ENCODE measurements around the gene SLC25A48.

Gene SLC25A48

GRCh38 chr5:135821061-135821801 is 13.2 kb upstream of the SLC25A48 start:
- no peaks in the 10 kb centered on the region for H3K36me3 ChIP-seq (ENCODE audit: control insufficient read depth in 2 of 2, insufficient read depth in 1 of 2, low read length in 2 of 2)
- H3K4me1 ChIP-seq (ENCODE audit: control insufficient read depth, insufficient read depth, low read length), result no peaks in the 10 kb centered on the region
- ChIA-PET POLR2A (no interaction called here), CTCF (interaction anchor here (0.9 to 3.2 kb wide), 3 partner anchors 9 to 261 kb away, joined by 4 to 15 read pairs (median 10); no protein-coding TSS in a partner anchor)
- no peaks in the 10 kb centered on the region for H3K9me3 ChIP-seq (ENCODE audit: control insufficient read depth, insufficient read depth, low read depth, low read length)
- no peak overlapping the region for H3K27ac ChIP-seq (ENCODE audit: extremely low read depth, low read depth, low read length)
- no peak overlapping the region for H3K4me3 ChIP-seq (ENCODE audit: low read depth, low read length)
- TF ChIP-seq ZNF707 (tag by site-specific recombination; IDR thresholded peaks at IDR 0.05), result no peak
- no peak for TF ChIP-seq YY2 (tag by site-specific recombination; IDR thresholded peaks at IDR 0.05)
- no peak for TF ChIP-seq ZNF140 (tag by site-specific recombination; IDR thresholded peaks at IDR 0.05)
- TF ChIP-seq ZNF529 (tag by site-specific recombination; IDR thresholded peaks at IDR 0.05; ENCODE audit: insufficient replicate concordance), result no peak
- TF ChIP-seq ZNF416 (tag by site-specific recombination; IDR thresholded peaks at IDR 0.05), result no peak

DNA sequence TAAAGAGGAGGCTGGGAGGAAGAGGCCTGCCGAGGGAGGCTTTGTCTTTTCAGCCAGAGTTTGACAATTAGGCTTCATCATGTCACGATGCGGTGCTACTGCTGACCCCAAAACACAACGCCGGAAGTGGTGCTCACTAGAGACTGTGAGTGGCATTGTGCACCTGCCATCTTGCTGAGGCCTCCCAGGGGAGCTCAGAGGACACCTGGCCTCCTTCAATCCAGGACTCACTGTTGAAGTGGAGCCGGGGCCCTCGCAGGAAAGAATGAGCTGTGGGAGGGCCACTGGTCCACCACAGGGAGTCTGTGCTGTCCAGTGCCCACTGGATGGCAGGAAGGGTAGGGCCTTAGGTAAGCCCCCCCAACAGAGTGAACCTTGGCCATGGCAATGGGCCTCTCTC is 12.7 kb upstream of the SLC25A48 start:
- H3K36me3 ChIP-seq (ENCODE audit: control insufficient read depth in 2 of 2, insufficient read depth in 1 of 2, low read length in 2 of 2), result no peaks in the 10 kb centered on the region
- no peak overlapping the region for H3K4me3 ChIP-seq (ENCODE audit: low read depth, low read length)
- no peaks in the 10 kb centered on the region for H3K4me1 ChIP-seq (ENCODE audit: control insufficient read depth, insufficient read depth, low read length)
- TF ChIP-seq ZNF548 (tag by site-specific recombination; IDR thresholded peaks at IDR 0.05) (no peak), ZXDB (tag by site-specific recombination; IDR thresholded peaks at IDR 0.05) (no peak), ZBTB17 (tag by site-specific recombination; IDR thresholded peaks at IDR 0.05) (no peak), ZNF510 (tag by site-specific recombination; IDR thresholded peaks at IDR 0.05; ENCODE audit: insufficient replicate concordance) (no peak), ZNF571 (tag by site-specific recombination; IDR thresholded peaks at IDR 0.05) (no peak), AEBP2 (tag by site-specific recombination; IDR thresholded peaks at IDR 0.05; ENCODE audit: borderline replicate concordance) (no peak)
- TF ChIP-seq, protein P1, sequence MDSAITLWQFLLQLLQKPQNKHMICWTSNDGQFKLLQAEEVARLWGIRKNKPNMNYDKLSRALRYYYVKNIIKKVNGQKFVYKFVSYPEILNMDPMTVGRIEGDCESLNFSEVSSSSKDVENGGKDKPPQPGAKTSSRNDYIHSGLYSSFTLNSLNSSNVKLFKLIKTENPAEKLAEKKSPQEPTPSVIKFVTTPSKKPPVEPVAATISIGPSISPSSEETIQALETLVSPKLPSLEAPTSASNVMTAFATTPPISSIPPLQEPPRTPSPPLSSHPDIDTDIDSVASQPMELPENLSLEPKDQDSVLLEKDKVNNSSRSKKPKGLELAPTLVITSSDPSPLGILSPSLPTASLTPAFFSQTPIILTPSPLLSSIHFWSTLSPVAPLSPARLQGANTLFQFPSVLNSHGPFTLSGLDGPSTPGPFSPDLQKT (IDR thresholded peaks at IDR 0.05; ENCODE audit: borderline replicate concordance, low read depth, low read length), result no peak
- ChIA-PET POLR2A (no interaction called here), CTCF (interaction anchor here (1.1 to 3.2 kb wide), 5 partner anchors 9 to 364 kb away, joined by 3 to 15 read pairs (median 8); no protein-coding TSS in a partner anchor)
- no peak overlapping the region for H3K27ac ChIP-seq (ENCODE audit: extremely low read depth, low read depth, low read length)
- H3K9me3 ChIP-seq (ENCODE audit: control insufficient read depth, insufficient read depth, low read depth, low read length), result no peaks in the 10 kb centered on the region

DNA sequence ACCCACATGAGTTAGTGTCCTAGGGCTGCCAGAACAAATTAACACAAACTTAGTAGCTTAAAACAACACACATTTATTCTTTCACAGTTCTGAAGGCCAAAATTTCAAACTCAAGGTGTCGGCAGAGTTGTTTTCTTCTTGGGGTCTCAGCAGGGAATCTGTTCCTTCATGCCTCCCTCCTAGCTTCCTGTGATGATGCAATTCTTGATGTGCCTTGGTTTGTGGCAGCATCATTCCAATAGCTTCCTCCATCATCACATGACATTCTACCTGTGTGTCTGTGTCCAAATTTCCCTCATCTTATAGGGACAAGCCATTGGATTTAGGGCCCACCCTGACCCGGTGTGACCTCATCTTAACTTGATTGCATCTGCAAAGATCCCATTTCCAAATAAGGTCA is 12.2 kb upstream of the SLC25A48 start:
- CTCF ChIA-PET, result interaction anchor here (1.1 to 2.3 kb wide), 5 partner anchors 256 to 365 kb away, joined by 3 to 10 read pairs (median 4); no protein-coding TSS in a partner anchor
- H3K36me3 ChIP-seq (ENCODE audit: control insufficient read depth in 2 of 2, insufficient read depth in 1 of 2, low read length in 2 of 2), result no peaks in the 10 kb centered on the region

More for the DNA sequence above, 12.2 kb upstream of the SLC25A48 start:
- H3K27ac ChIP-seq (ENCODE audit: extremely low read depth, low read depth, low read length), result no peak overlapping the region
- POLR2A ChIA-PET, result no interaction called here
- H3K9me3 ChIP-seq (ENCODE audit: control insufficient read depth, insufficient read depth, low read depth, low read length), result no peaks in the 10 kb centered on the region
- no peaks in the 10 kb centered on the region for H3K4me1 ChIP-seq (ENCODE audit: control insufficient read depth, insufficient read depth, low read length)
- no peak for TF ChIP-seq ZNF521 (tag by site-specific recombination; IDR thresholded peaks at IDR 0.05)
- peak; percentile 41 for TF ChIP-seq ZIC2 (tag by site-specific recombination; IDR thresholded peaks at IDR 0.05)
- TF ChIP-seq ZSCAN5A (tag by site-specific recombination; IDR thresholded peaks at IDR 0.05), result no peak
- no peak overlapping the region for H3K4me3 ChIP-seq (ENCODE audit: low read depth, low read length)

All from HEK293 (cell line).